Neural progenitor cell (in vitro differentiated cells): ENCODE measurements around the gene SLC25A2. TPM values are rescaled to one million over a fixed set of nuclear protein-coding genes. Genes with fewer than 3 reads are reported as not detected.

Experiments
- DNase-seq: peaks from one replicate; pipeline ENCODE4 v3.0.0-alpha.2; 2016; ENCODE audit warnings: low spot score
- H2AFZ ChIP-seq: fragments of 200-600 bp; sonication (generic); replicated peaks from 2 replicates; pipeline ENCODE4 v1.6.1; 2016; ENCODE audit warnings: antibody characterized with exemption
- H3F3A ChIP-seq: fragments of 200-600 bp; sonication (generic); 2 replicates; pipeline ENCODE4 v1.6.1; 2016; ENCODE audit warnings: antibody characterized with exemption, low read depth
- H3K27ac ChIP-seq: fragments of 200-600 bp; sonication (generic); 2 replicates; pipeline ENCODE4 v1.5.1; 2016; ENCODE audit warnings: mild to moderate bottlenecking
- H3K27me3 ChIP-seq: fragments of 200-600 bp; sonication (generic); 2 replicates; pipeline ENCODE4 v1.6.1; 2016; ENCODE audit warnings: mild to moderate bottlenecking, moderate library complexity
- H3K36me3 ChIP-seq: fragments of 200-600 bp; sonication (generic); 2 replicates; pipeline ENCODE4 v1.5.1; 2016
- H3K4me1 ChIP-seq: fragments of 200-600 bp; sonication (generic); 2 replicates; pipeline ENCODE4 v1.6.1; 2016; ENCODE audit warnings: mixed run types
- H3K4me2 ChIP-seq: fragments of 200-600 bp; sonication (generic); 2 replicates; pipeline ENCODE4 v1.6.1; 2016
- H3K4me3 ChIP-seq: fragments of 200-600 bp; sonication (generic); 2 replicates; pipeline ENCODE4 v1.5.1; 2016
- H3K79me2 ChIP-seq: fragments of 200-600 bp; sonication (generic); 2 replicates; pipeline ENCODE4 v1.6.1; 2016; ENCODE audit warnings: low read depth
- H3K9ac ChIP-seq: fragments of 200-600 bp; sonication (generic); 2 replicates; pipeline ENCODE4 v1.6.1; 2016
- H3K9me3 ChIP-seq: fragments of 200-600 bp; sonication (generic); 2 replicates; pipeline ENCODE4 v1.5.1; 2016; ENCODE audit warnings: low read depth
- H4K20me1 ChIP-seq: fragments of 200-600 bp; sonication (generic); 2 replicates; pipeline ENCODE4 v1.6.1; 2016; ENCODE audit warnings: low read depth
- H3K27ac Mint-ChIP-seq: 3 replicates; pipeline ENCODE4 v1.8.0; 2021; ENCODE audit warnings: mixed read lengths
- H3K27me3 Mint-ChIP-seq: 2 replicates; pipeline ENCODE4 v1.8.0; 2022; ENCODE audit warnings: low read depth, mild to moderate bottlenecking, inconsistent platforms, moderate library complexity, mixed read lengths; ENCODE audit not compliant: insufficient read depth
- H3K36me3 Mint-ChIP-seq: 3 replicates; pipeline ENCODE4 v1.8.0; 2021; ENCODE audit warnings: mixed read lengths
- H3K4me1 Mint-ChIP-seq: 3 replicates; pipeline ENCODE4 v1.8.0; 2021; ENCODE audit warnings: mixed read lengths
- H3K4me3 Mint-ChIP-seq: 3 replicates; pipeline ENCODE4 v1.8.0; 2021; ENCODE audit warnings: mild to moderate bottlenecking, moderate library complexity, mixed read lengths
- H3K9me3 Mint-ChIP-seq: 3 replicates; pipeline ENCODE4 v1.8.0; 2020; ENCODE audit warnings: mixed read lengths
- CTCF ChIP-seq: fragments of 200-600 bp; sonication (generic); IDR thresholded peaks from 2 replicates; pipeline ENCODE4 v1.5.1; 2017; ENCODE audit warnings: antibody characterized with exemption, mild to moderate bottlenecking
- EZH2 ChIP-seq: fragments of 200-600 bp; sonication (generic); IDR thresholded peaks from 2 replicates; pipeline ENCODE4 v1.6.1; 2017; ENCODE audit warnings: antibody characterized with exemption, mild to moderate bottlenecking, moderate library complexity
- EZH2phosphoT487 ChIP-seq: fragments of 200-600 bp; sonication (generic); IDR thresholded peaks from 2 replicates; pipeline ENCODE4 v1.6.1; 2017; ENCODE audit warnings: antibody characterized with exemption
- total RNA-seq: library from RNA; depleted of rRNA; stranded (reverse); fragments of >200 nt; gene quantifications from 2 replicates; pipeline ENCODE4 v1.2.3, GENCODE V29; 2015; ENCODE audit warnings: low replicate concordance

Gene SLC25A2
- total RNA-seq, 1 donor from 2014 or later = 0.22 TPM

GRCh38 chr5:141298376-141298775 lies 5.5 kb downstream of the SLC25A2 start:
- no peak overlapping the region for H3K27ac ChIP-seq
- peaks cover 26% of the 10 kb centered on the region for H3K36me3 Mint-ChIP-seq
- H3F3A ChIP-seq = no peaks in the 10 kb centered on the region
- no peaks in the 10 kb centered on the region for H3K9me3 ChIP-seq
- no peaks in the 10 kb centered on the region for H3K4me1 Mint-ChIP-seq
- H3K79me2 ChIP-seq = no peaks in the 10 kb centered on the region
- H3K4me1 ChIP-seq = no peaks in the 10 kb centered on the region
- DNase-seq = no peak
- H3K4me2 ChIP-seq = no peak overlapping the region
- H3K27me3 ChIP-seq = no peaks in the 10 kb centered on the region
- peaks cover 7% of the 10 kb centered on the region for H3K27me3 Mint-ChIP-seq
- H3K36me3 ChIP-seq = no peaks in the 10 kb centered on the region
- no peak for TF ChIP-seq EZH2phosphoT487
- TF ChIP-seq CTCF = no peak
- TF ChIP-seq EZH2 = no peak
- H3K9me3 Mint-ChIP-seq = peaks cover 77% of the 10 kb centered on the region
- no peak overlapping the region for H3K4me3 ChIP-seq
- no peak overlapping the region for H2AFZ ChIP-seq
- H3K9ac ChIP-seq = no peak overlapping the region
- H3K4me3 Mint-ChIP-seq = no peak overlapping the region
- no peak overlapping the region for H3K27ac Mint-ChIP-seq
- no peaks in the 10 kb centered on the region for H4K20me1 ChIP-seq

GRCh38 chr5:141272906-141273305 lies 30.9 kb downstream of the SLC25A2 start:
- Histone ChIP-seq H3K4me2 (no peak overlapping the region), H3K27ac (no peak overlapping the region), H3K36me3 (no peaks in the 10 kb centered on the region), H3K4me3 (no peak overlapping the region), H3K4me1 (no peaks in the 10 kb centered on the region), H2AFZ (no peak overlapping the region), H4K20me1 (no peaks in the 10 kb centered on the region), H3F3A (no peaks in the 10 kb centered on the region), H3K27me3 (no peaks in the 10 kb centered on the region), H3K9me3 (peaks cover 4% of the 10 kb centered on the region), H3K9ac (no peak overlapping the region), H3K79me2 (no peaks in the 10 kb centered on the region)
- Mint-ChIP-seq H3K27ac (no peak overlapping the region), H3K27me3 (peaks cover 2% of the 10 kb centered on the region), H3K4me3 (no peak overlapping the region), H3K36me3 (peaks cover 6% of the 10 kb centered on the region), H3K9me3 (peaks cover 62% of the 10 kb centered on the region), H3K4me1 (no peaks in the 10 kb centered on the region)
- DNase-seq = no peak
- TF ChIP-seq CTCF (peak; percentile 24), EZH2phosphoT487 (no peak)

- TF ChIP-seq EZH2phosphoT487 = no peak
- TF ChIP-seq EZH2 = no peak
- no peak for TF ChIP-seq CTCF
- Mint-ChIP-seq H3K9me3 (peaks cover 70% of the 10 kb centered on the region), H3K4me1 (no peaks in the 10 kb centered on the region), H3K4me3 (no peak overlapping the region), H3K27me3 (peaks cover 4% of the 10 kb centered on the region), H3K27ac (no peak overlapping the region), H3K36me3 (peaks cover 11% of the 10 kb centered on the region)
- Histone ChIP-seq H3K4me2 (no peak overlapping the region), H3K36me3 (no peaks in the 10 kb centered on the region), H3K9ac (no peak overlapping the region), H3F3A (no peaks in the 10 kb centered on the region), H3K9me3 (peaks cover 18% of the 10 kb centered on the region), H3K27ac (no peak overlapping the region), H3K4me3 (no peak overlapping the region), H2AFZ (no peak overlapping the region), H3K27me3 (no peaks in the 10 kb centered on the region), H3K79me2 (no peaks in the 10 kb centered on the region), H4K20me1 (no peaks in the 10 kb centered on the region), H3K4me1 (no peaks in the 10 kb centered on the region)
- DNase-seq = no peak
These were observed 34.7 kb downstream of the SLC25A2 start for GRCh38 chr5:141269195-141269594.

GRCh38 chr5:141261238-141261546 lies 42.7 kb downstream of the SLC25A2 start:
- Mint-ChIP-seq H3K27ac (no peak overlapping the region), H3K4me3 (no peak overlapping the region), H3K4me1 (no peaks in the 10 kb centered on the region), H3K27me3 (peaks cover 3% of the 10 kb centered on the region), H3K36me3 (peaks cover 10% of the 10 kb centered on the region), H3K9me3 (peaks cover 80% of the 10 kb centered on the region)
- H3K27ac ChIP-seq = no peak overlapping the region
- no peak for DNase-seq
- no peak overlapping the region for H3K4me3 ChIP-seq
- H3K4me1 ChIP-seq = no peaks in the 10 kb centered on the region
- H3K9me3 ChIP-seq = peaks cover 59% of the 10 kb centered on the region
- H2AFZ ChIP-seq = no peak overlapping the region
- no peak for TF ChIP-seq EZH2
- no peaks in the 10 kb centered on the region for H4K20me1 ChIP-seq
- H3K4me2 ChIP-seq = no peak overlapping the region
- H3K79me2 ChIP-seq = no peaks in the 10 kb centered on the region
- H3K36me3 ChIP-seq = no peaks in the 10 kb centered on the region
- H3K9ac ChIP-seq = no peak overlapping the region
- no peaks in the 10 kb centered on the region for H3F3A ChIP-seq
- no peaks in the 10 kb centered on the region for H3K27me3 ChIP-seq
